NT2/D1 (cell line): ENCODE results near the gene TNFSF12.
A peak's percentile ranks its signal among the peaks of the same experiment; 100 is the strongest.

ENCODE experiments used
- DNase-seq: peaks from one replicate; pipeline ENCODE4 v3.0.0-alpha.2; 2011; ENCODE audit warnings: low read depth, low spot score
- H3K27me3 ChIP-seq: 2 replicates; pipeline ENCODE4 v1.6.0; 2011; ENCODE audit warnings: mild to moderate bottlenecking; ENCODE audit not compliant: insufficient read length, insufficient read depth
- H3K36me3 ChIP-seq: 2 replicates; pipeline ENCODE4 v1.6.1; 2011; ENCODE audit warnings: mild to moderate bottlenecking, low read length, mixed read lengths; ENCODE audit not compliant: insufficient read depth, insufficient read length
- H3K4me1 ChIP-seq: 2 replicates; pipeline ENCODE4 v1.5.1; 2011; ENCODE audit not compliant: insufficient read depth, insufficient read length
- H3K4me3 ChIP-seq: 2 replicates; pipeline ENCODE4 v1.5.1; 2011; ENCODE audit warnings: low read depth; ENCODE audit not compliant: insufficient read length
- H3K9ac ChIP-seq: 2 replicates; pipeline ENCODE4 v1.6.0; 2011; ENCODE audit warnings: low read depth; ENCODE audit not compliant: insufficient read length
- H3K9me3 ChIP-seq: 2 replicates; pipeline ENCODE4 v1.5.1; 2011; ENCODE audit warnings: mild to moderate bottlenecking, low read length; ENCODE audit not compliant: insufficient read depth
- SUZ12 ChIP-seq: IDR thresholded peaks from 2 replicates; pipeline ENCODE4 v1.6.1; 2011; ENCODE audit not compliant: insufficient read length, insufficient read depth; ENCODE audit errors: extremely low read depth
- YY1 ChIP-seq: IDR thresholded peaks from 2 replicates; pipeline ENCODE4 v1.6.1; 2011; ENCODE audit not compliant: insufficient read length, insufficient read depth
- ZNF274 ChIP-seq: IDR thresholded peaks from 2 replicates; pipeline ENCODE4 v1.6.1; 2011; ENCODE audit warnings: mild to moderate bottlenecking, low read depth, low read length

TNFSF12 gene

GRCh38 chr17:7561589-7562207 lies 12.8 kb downstream of the TNFSF12 start, which contains the start of gene SENP3:
Gene SENP3 (plus strand): TSS chr17:7561919. CDS start chr17:7563077, 1,158 bp downstream.
- peak within 1 kb of the TSS; percentile 64 for H3K4me3 ChIP-seq

GRCh38 chr17:7562208-7562605 lies 13.3 kb downstream of the TNFSF12 start:
- peak overlapping the region; percentile 82 for H3K9ac ChIP-seq
- H3K4me1 ChIP-seq = peaks cover 21% of the 10 kb centered on the region
- peaks cover 44% of the 10 kb centered on the region for H3K36me3 ChIP-seq
- H3K27me3 ChIP-seq = no peaks in the 10 kb centered on the region
- H3K9me3 ChIP-seq = no peaks in the 10 kb centered on the region
- DNase-seq = no peak
- H3K4me3 ChIP-seq = peak overlapping the region; percentile 64
- TF ChIP-seq SUZ12 = no peak
- TF ChIP-seq ZNF274 = no peak
- no peak for TF ChIP-seq YY1

More at GRCh38 chr17:7561589-7562207, 12.8 kb downstream of the TNFSF12 start, which contains the start of gene SENP3:
- Histone ChIP-seq H3K36me3 (peaks cover 39% of the 10 kb centered on the region), H3K4me1 (peaks cover 25% of the 10 kb centered on the region), H3K9ac (peak within 1 kb of the TSS; percentile 85), H3K27me3 (no peaks in the 10 kb centered on the region), H3K9me3 (no peaks in the 10 kb centered on the region)
- TF ChIP-seq SUZ12 (no peak), YY1 (no peak), ZNF274 (no peak)
- DNase-seq = peak; percentile 71

DNA sequence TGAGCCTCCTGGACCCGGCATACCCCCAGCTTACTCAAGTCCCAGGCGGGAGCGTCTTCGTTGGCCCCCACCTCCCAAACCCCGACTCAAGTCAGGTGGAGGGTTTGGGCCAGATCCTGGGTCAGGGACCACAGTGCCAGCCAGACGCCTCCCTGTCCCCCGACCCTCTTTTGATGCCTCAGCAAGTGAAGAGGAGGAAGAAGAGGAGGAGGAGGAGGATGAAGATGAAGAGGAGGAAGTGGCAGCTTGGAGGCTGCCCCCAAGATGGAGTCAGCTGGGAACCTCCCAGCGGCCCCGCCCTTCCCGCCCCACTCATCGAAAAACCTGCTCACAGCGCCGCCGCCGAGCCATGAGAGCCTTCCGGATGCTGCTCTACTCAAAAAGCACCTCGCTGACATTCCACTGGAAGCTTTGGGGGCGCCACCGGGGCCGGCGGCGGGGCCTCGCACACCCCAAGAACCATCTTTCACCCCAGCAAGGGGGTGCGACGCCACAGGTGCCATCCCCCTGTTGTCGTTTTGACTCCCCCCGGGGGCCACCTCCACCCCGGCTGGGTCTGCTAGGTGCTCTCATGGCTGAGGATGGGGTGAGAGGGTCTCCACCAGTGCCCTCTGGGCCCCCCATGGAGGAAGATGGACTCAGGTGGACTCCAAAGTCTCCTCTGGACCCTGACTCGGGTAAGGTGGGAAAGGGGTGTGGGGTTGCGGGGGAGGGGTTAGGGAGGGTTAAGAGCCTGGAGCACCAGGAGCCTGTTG lies 14.4 kb downstream of the TNFSF12 start:
- DNase-seq = no peak
- Histone ChIP-seq H3K27me3 (no peaks in the 10 kb centered on the region), H3K4me1 (peaks cover 16% of the 10 kb centered on the region), H3K9ac (peak overlapping the region; percentile 82), H3K36me3 (peaks cover 50% of the 10 kb centered on the region), H3K9me3 (no peaks in the 10 kb centered on the region), H3K4me3 (peak overlapping the region; percentile 2)
- no peak for TF ChIP-seq SUZ12

- peaks cover 78% of the 10 kb centered on the region for H3K36me3 ChIP-seq
- TF ChIP-seq SUZ12 (no peak), YY1 (no peak), ZNF274 (no peak)
Observed at GRCh38 chr17:7569571-7569970, 20.7 kb downstream of the TNFSF12 start.

GRCh38 chr17:7570351-7570750 lies 21.5 kb downstream of the TNFSF12 start:
- Histone ChIP-seq H3K4me1 (no peaks in the 10 kb centered on the region), H3K4me3 (no peak overlapping the region), H3K9ac (no peak overlapping the region), H3K9me3 (no peaks in the 10 kb centered on the region), H3K27me3 (no peaks in the 10 kb centered on the region), H3K36me3 (peaks cover 78% of the 10 kb centered on the region)
- DNase-seq = no peak
- TF ChIP-seq SUZ12 = no peak
- TF ChIP-seq YY1 = no peak
- no peak for TF ChIP-seq ZNF274

More at GRCh38 chr17:7569571-7569970, 20.7 kb downstream of the TNFSF12 start:
- Histone ChIP-seq H3K27me3 (no peaks in the 10 kb centered on the region), H3K9ac (no peak overlapping the region), H3K4me1 (no peaks in the 10 kb centered on the region), H3K9me3 (no peaks in the 10 kb centered on the region), H3K4me3 (no peak overlapping the region)
- no peak for DNase-seq

DNA sequence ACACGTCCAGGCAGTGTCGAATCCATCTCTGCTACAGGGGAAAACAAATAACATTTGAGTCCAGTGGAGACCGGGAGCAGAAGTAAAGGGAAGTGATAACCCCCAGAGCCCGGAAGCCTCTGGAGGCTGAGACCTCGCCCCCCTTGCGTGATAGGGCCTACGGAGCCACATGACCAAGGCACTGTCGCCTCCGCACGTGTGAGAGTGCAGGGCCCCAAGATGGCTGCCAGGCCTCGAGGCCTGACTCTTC lies 23.4 kb downstream of the TNFSF12 start:
- TF ChIP-seq SUZ12 (no peak), YY1 (peak; percentile 88), ZNF274 (no peak)
- Histone ChIP-seq H3K36me3 (peaks cover 79% of the 10 kb centered on the region), H3K27me3 (no peaks in the 10 kb centered on the region), H3K9me3 (no peaks in the 10 kb centered on the region), H3K9ac (peak overlapping the region; percentile 84), H3K4me1 (peaks cover 3% of the 10 kb centered on the region), H3K4me3 (peak overlapping the region; percentile 46)
- DNase-seq = no peak

DNA sequence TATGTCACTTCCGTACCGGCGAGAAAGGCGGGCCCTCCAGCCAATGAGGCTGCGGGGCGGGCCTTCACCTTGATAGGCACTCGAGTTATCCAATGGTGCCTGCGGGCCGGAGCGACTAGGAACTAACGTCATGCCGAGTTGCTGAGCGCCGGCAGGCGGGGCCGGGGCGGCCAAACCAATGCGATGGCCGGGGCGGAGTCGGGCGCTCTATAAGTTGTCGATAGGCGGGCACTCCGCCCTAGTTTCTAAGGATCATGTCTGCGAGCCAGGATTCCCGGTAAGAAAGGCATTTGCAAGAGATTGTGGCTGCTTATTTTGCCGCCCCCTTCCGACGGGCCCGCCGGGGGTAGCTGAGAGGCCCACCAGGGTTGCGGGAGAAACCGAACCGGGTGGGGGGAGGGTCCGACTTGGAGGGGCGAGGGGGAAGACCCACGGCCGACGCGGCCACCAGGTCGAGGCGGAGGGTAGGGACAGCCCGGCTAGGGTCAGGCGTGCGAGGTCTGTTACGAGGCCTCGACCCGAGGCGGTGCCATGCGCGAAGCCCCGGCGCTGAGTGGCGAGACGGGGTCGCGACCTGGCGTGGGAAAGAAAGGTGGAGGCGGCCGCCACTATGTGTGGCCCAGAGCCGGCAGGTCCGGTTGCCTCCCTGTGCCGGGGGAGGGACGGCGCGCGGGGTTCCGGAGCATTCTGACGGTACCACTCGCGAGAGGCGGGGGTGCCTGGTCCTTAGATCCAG lies 23.9 kb downstream of the TNFSF12 start:
- peak overlapping the region; percentile 99 for H3K9ac ChIP-seq
- TF ChIP-seq YY1 (no peak), ZNF274 (no peak), SUZ12 (no peak)
- peak; percentile 96 for DNase-seq
- H3K4me1 ChIP-seq = peaks cover 3% of the 10 kb centered on the region
- peak overlapping the region; percentile 96 for H3K4me3 ChIP-seq
- no peaks in the 10 kb centered on the region for H3K27me3 ChIP-seq
- peaks cover 79% of the 10 kb centered on the region for H3K36me3 ChIP-seq
- no peaks in the 10 kb centered on the region for H3K9me3 ChIP-seq
